T-helper 2 cell treated with Interferon-gamma antibody and Interleukin-4, amounts not matched to agents 5 μg/mL and 100 μg/mL, for 36 hours (primary cell): ENCODE measurements around the gene FASN.

ENCODE experiments used
- DNase-seq: peaks from one replicate; pipeline ENCODE4 v3.0.0; 2021; ENCODE audit warnings: low spot score
- H3K27ac Mint-ChIP-seq: one replicate; pipeline ENCODE4 v1.8.0; 2021; ENCODE audit warnings: mild to moderate bottlenecking, mixed read lengths
- H3K27me3 Mint-ChIP-seq: one replicate; pipeline ENCODE4 v1.8.0; 2021; ENCODE audit warnings: low read depth, mixed read lengths
- H3K36me3 Mint-ChIP-seq: one replicate; pipeline ENCODE4 v1.8.0; 2021; ENCODE audit warnings: low read depth, mixed read lengths
- H3K4me1 Mint-ChIP-seq: one replicate; pipeline ENCODE4 v1.8.0; 2021; ENCODE audit warnings: low read depth, mixed read lengths
- H3K4me3 Mint-ChIP-seq: one replicate; pipeline ENCODE4 v1.8.0; 2022; ENCODE audit warnings: mild to moderate bottlenecking, moderate library complexity, mixed read lengths
- H3K9me3 Mint-ChIP-seq: one replicate; pipeline ENCODE4 v1.8.0; 2021; ENCODE audit warnings: mixed read lengths

FASN gene

GRCh38 chr17:82091264-82092066, 6.6 kb downstream of the FASN start:
- peaks cover 2% of the 10 kb centered on the region for H3K4me1 Mint-ChIP-seq
- no peak for DNase-seq
- H3K4me3 Mint-ChIP-seq = no peak overlapping the region
- no peaks in the 10 kb centered on the region for H3K9me3 Mint-ChIP-seq
- H3K27ac Mint-ChIP-seq = no peak overlapping the region
- no peaks in the 10 kb centered on the region for H3K27me3 Mint-ChIP-seq
- H3K36me3 Mint-ChIP-seq = peaks cover 4% of the 10 kb centered on the region

- Mint-ChIP-seq H3K9me3 (no peaks in the 10 kb centered on the region), H3K4me3 (no peak overlapping the region), H3K4me1 (no peaks in the 10 kb centered on the region), H3K27ac (no peak overlapping the region), H3K27me3 (no peaks in the 10 kb centered on the region), H3K36me3 (peaks cover 4% of the 10 kb centered on the region)
- no peak for DNase-seq
These were observed 7.3 kb downstream of the FASN start for GRCh38 chr17:82090549-82091263.

GRCh38 chr17:82089723-82090548, 8.1 kb downstream of the FASN start:
- H3K4me3 Mint-ChIP-seq = no peak overlapping the region
- no peak overlapping the region for H3K27ac Mint-ChIP-seq
- H3K9me3 Mint-ChIP-seq = no peaks in the 10 kb centered on the region
- H3K27me3 Mint-ChIP-seq = no peaks in the 10 kb centered on the region
- H3K4me1 Mint-ChIP-seq = no peaks in the 10 kb centered on the region
- DNase-seq = no peak
- H3K36me3 Mint-ChIP-seq = peaks cover 4% of the 10 kb centered on the region

- peaks cover 4% of the 10 kb centered on the region for H3K36me3 Mint-ChIP-seq
- no peaks in the 10 kb centered on the region for H3K9me3 Mint-ChIP-seq
- no peak overlapping the region for H3K27ac Mint-ChIP-seq
- no peak for DNase-seq
- no peaks in the 10 kb centered on the region for H3K4me1 Mint-ChIP-seq
- no peak overlapping the region for H3K4me3 Mint-ChIP-seq
- H3K27me3 Mint-ChIP-seq = no peaks in the 10 kb centered on the region
These were observed 9.0 kb downstream of the FASN start for GRCh38 chr17:82088838-82089722.

GRCh38 chr17:82087961-82088837, 9.8 kb downstream of the FASN start:
- DNase-seq = no peak
- Mint-ChIP-seq H3K27ac (no peak overlapping the region), H3K4me1 (no peaks in the 10 kb centered on the region), H3K9me3 (no peaks in the 10 kb centered on the region), H3K4me3 (no peak overlapping the region), H3K36me3 (peaks cover 2% of the 10 kb centered on the region), H3K27me3 (no peaks in the 10 kb centered on the region)

- no peaks in the 10 kb centered on the region for H3K27me3 Mint-ChIP-seq
These were observed 10.8 kb downstream of the FASN start for GRCh38 chr17:82086941-82087906.

GRCh38 chr17:82085931-82086764, 11.9 kb downstream of the FASN start:
- no peaks in the 10 kb centered on the region for H3K36me3 Mint-ChIP-seq
- no peaks in the 10 kb centered on the region for H3K9me3 Mint-ChIP-seq
- H3K4me1 Mint-ChIP-seq = no peaks in the 10 kb centered on the region
- no peak for DNase-seq
- no peak overlapping the region for H3K27ac Mint-ChIP-seq
- H3K27me3 Mint-ChIP-seq = no peaks in the 10 kb centered on the region
- no peak overlapping the region for H3K4me3 Mint-ChIP-seq

More at GRCh38 chr17:82086941-82087906, 10.8 kb downstream of the FASN start:
- H3K9me3 Mint-ChIP-seq = no peaks in the 10 kb centered on the region
- H3K27ac Mint-ChIP-seq = no peak overlapping the region
- no peak overlapping the region for H3K4me3 Mint-ChIP-seq
- no peak for DNase-seq
- no peaks in the 10 kb centered on the region for H3K4me1 Mint-ChIP-seq
- no peaks in the 10 kb centered on the region for H3K36me3 Mint-ChIP-seq

- Mint-ChIP-seq H3K4me1 (no peaks in the 10 kb centered on the region), H3K4me3 (no peak overlapping the region), H3K27me3 (no peaks in the 10 kb centered on the region), H3K36me3 (peaks cover under 1% of the 10 kb centered on the region), H3K9me3 (no peaks in the 10 kb centered on the region), H3K27ac (no peak overlapping the region)
- no peak for DNase-seq
These were observed 12.8 kb downstream of the FASN start for GRCh38 chr17:82085031-82085861.

- no peak for DNase-seq
These were observed 13.5 kb downstream of the FASN start for GRCh38 chr17:82084373-82085030.

More at GRCh38 chr17:82084373-82085030, 13.5 kb downstream of the FASN start:
- Mint-ChIP-seq H3K36me3 (peaks cover 4% of the 10 kb centered on the region), H3K9me3 (no peaks in the 10 kb centered on the region), H3K4me1 (no peaks in the 10 kb centered on the region), H3K27me3 (no peaks in the 10 kb centered on the region), H3K27ac (no peak overlapping the region), H3K4me3 (no peak overlapping the region)
